Esophagus muscularis mucosa (tissue), 4 donors: ENCODE results near the gene PLCG2. TPM values are rescaled to one million over a fixed set of nuclear protein-coding genes. Genes with fewer than 3 reads are reported as not detected.

Experiments
- DNase-seq: peaks from one replicate; pipeline ENCODE4 v3.0.0-alpha.2; 2017; ENCODE audit errors: extremely low spot score
- H3K27ac ChIP-seq, 4 donors: fragments of 200-600 bp; sonication (generic); replicated peaks in 1 of 4; 1 replicate in 3 of 4; 2 replicates in 1 of 4; pipeline ENCODE4 v1.5.1; 2016 to 2019; ENCODE audit warnings: mild to moderate bottlenecking in 1 of 4
- H3K27me3 ChIP-seq, 4 donors: fragments of 200-600 bp; sonication (generic); one replicate each; pipeline versions ENCODE4 v1.5.1 to v1.6.0; 2016 to 2019
- H3K36me3 ChIP-seq, 4 donors: fragments of 200-600 bp; sonication (generic); one replicate each; pipeline ENCODE4 v1.5.1; 2016 to 2019
- H3K4me1 ChIP-seq, 4 donors: fragments of 200-600 bp; sonication (generic); one replicate each; pipeline ENCODE4 v1.5.1; 2016 to 2019
- H3K4me3 ChIP-seq, 4 donors: fragments of 200-600 bp; sonication (generic); 1 replicate in 2 of 4; 2 replicates in 2 of 4; pipeline ENCODE4 v1.5.1; 2016 to 2019; ENCODE audit warnings: mild to moderate bottlenecking in 4 of 4, moderate library complexity in 1 of 4
- H3K9me3 ChIP-seq, 4 donors: fragments of 200-600 bp; sonication (generic); 1 replicate in 3 of 4; 2 replicates in 1 of 4; pipeline ENCODE4 v1.5.1; 2016 to 2019
- EP300 ChIP-seq: sonication (generic); formaldehyde crosslinking; IDR thresholded peaks from one replicate; pipeline ENCODE4 v1.6.1; 2017; ENCODE audit warnings: antibody characterized with exemption
- POLR2A ChIP-seq: fragments of 450-650 bp; IDR thresholded peaks from one replicate; pipeline ENCODE4 v1.6.1; 2017; ENCODE audit warnings: antibody characterized with exemption, moderate library complexity, mild to moderate bottlenecking, low read depth
- POLR2AphosphoS5 ChIP-seq, 2 donors: sonication (generic); formaldehyde crosslinking; IDR thresholded peaks; one replicate each; pipeline ENCODE4 v1.6.1; 2017; ENCODE audit warnings: antibody characterized with exemption in 2 of 2
- WGBS: methylation state at CpG from one replicate; pipeline ENCODE4 v1.1.5; 2018; 5-methylcytosine and 5-hydroxymethylcytosine counted together
- intact Hi-C: fragments of 100-400 bp; cut with DNase I; formaldehyde crosslinking; loops from one replicate; pipeline ENCODE4 v1.15.1; 2023
- total RNA-seq, 4 donors: library from RNA; depleted of rRNA; stranded (reverse); fragments of >200 nt; gene quantifications; one replicate each; pipeline versions ENCODE4 v1.1.0 to v1.2.1, GENCODE V29; 2016
- TF ChIP-seq, protein P1 (sequence below), 3 experiments: fragments of 200-600 bp in 2 of 3; fragments of 450-650 bp in 1 of 3; sonication (generic) in 2 of 3; IDR thresholded peaks; one replicate each; pipeline ENCODE4 v1.5.1; 2017 to 2019; ENCODE audit warnings: antibody characterized with exemption in 3 of 3, mild to moderate bottlenecking in 2 of 3, moderate library complexity in 1 of 3

The PLCG2 gene
- total RNA-seq, 4 donors from 2014 or later, result 7.1 to 11.3 (median 9.9) TPM

DNA sequence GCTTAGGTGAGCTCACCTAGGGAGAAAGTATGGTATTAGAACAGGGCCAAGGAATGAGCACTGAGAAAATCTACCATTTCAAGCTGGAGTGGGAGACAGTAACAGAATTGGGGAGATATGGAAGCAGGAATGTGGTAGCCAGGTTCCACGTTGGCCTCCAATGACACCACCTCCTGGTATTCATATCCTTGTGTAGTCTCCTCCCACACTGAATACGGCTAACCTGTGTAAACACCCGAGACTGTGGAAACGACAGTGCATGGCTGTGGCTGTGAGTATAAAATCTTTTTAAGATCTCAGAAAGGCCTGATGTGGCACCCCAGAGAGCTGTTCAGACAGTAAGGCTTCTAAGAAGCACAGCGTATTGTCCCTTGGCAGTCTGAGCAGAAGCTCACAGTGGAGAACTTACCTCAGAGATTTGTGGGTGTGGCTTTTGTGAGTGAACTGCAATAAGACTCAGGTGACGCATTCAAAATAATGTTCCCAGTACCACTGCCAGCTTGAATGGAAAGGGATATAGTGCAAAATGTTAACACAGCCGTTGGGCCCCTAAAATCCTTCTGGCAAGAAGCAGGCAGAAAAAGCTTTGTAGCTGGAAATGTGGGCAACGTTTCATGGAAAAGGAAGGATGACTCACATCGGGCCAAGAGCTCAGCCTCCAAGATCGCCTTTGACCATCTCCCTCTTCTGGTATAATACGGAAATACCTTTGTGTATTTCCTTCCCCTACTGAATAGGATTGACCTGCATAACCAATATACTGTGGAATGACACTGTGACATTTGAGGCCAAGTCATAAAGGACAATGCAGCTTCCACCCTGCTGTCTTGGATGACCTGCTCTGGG is 217.8 kb downstream of the PLCG2 start:
- intact Hi-C loops, result no loop called here
- Histone ChIP-seq H3K9me3 (no peaks in the 10 kb centered on the region), H3K4me1 (peaks cover 12 to 16% (median 12%) of the 10 kb centered on the region in 4 donors), H3K27me3 (no peaks in the 10 kb centered on the region), H3K4me3 (no peak overlapping the region), H3K36me3 (peaks cover 0 to 9% (median 0%) of the 10 kb centered on the region in 4 donors), H3K27ac (peak overlapping the region in 2 of 4 donors; percentile 24 to 38)
- DNase-seq, result no peak
- TF ChIP-seq, protein P1, sequence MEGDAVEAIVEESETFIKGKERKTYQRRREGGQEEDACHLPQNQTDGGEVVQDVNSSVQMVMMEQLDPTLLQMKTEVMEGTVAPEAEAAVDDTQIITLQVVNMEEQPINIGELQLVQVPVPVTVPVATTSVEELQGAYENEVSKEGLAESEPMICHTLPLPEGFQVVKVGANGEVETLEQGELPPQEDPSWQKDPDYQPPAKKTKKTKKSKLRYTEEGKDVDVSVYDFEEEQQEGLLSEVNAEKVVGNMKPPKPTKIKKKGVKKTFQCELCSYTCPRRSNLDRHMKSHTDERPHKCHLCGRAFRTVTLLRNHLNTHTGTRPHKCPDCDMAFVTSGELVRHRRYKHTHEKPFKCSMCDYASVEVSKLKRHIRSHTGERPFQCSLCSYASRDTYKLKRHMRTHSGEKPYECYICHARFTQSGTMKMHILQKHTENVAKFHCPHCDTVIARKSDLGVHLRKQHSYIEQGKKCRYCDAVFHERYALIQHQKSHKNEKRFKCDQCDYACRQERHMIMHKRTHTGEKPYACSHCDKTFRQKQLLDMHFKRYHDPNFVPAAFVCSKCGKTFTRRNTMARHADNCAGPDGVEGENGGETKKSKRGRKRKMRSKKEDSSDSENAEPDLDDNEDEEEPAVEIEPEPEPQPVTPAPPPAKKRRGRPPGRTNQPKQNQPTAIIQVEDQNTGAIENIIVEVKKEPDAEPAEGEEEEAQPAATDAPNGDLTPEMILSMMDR (IDR thresholded peaks at IDR 0.05), result peak in 1 of 3 experiments; percentile 25
- no peak for TF ChIP-seq POLR2AphosphoS5 (IDR thresholded peaks at IDR 0.05)
- 53% methylated on average over 11 of the region's 11 CpGs for WGBS

DNA sequence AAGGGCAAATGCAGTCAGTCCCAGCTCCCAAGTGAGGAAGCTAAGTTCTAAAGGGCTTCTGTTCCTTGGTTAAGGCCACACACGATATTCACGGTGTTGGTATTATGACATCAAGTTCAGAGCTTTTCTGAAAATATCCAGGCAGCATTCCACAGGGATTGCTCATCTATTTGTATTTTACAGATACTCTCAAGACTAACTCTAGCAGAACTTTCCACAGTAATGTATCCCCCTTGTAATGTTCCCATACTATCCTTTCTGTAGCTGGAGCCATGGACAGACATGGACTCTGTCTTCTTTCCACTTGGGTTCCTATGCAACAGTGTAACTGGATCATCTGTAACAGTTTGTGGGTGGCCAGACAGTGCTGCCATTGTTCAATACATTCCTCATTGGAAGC is 218.6 kb downstream of the PLCG2 start:
- no peak for DNase-seq
- intact Hi-C loops, result no loop called here
- TF ChIP-seq POLR2A (no peak), POLR2AphosphoS5 (IDR thresholded peaks at IDR 0.05) (peak in 1 of 2 donors; percentile 50)
- Histone ChIP-seq H3K36me3 (peaks cover 0 to 9% (median 0%) of the 10 kb centered on the region in 4 donors), H3K4me3 (no peak overlapping the region), H3K4me1 (peaks cover 12 to 16% (median 12%) of the 10 kb centered on the region in 4 donors), H3K27ac (peak overlapping the region in 2 of 4 donors; percentile 24 to 38), H3K27me3 (no peaks in the 10 kb centered on the region), H3K9me3 (no peaks in the 10 kb centered on the region)
- WGBS, result 27% methylated on average over 2 of the region's 2 CpGs

DNA sequence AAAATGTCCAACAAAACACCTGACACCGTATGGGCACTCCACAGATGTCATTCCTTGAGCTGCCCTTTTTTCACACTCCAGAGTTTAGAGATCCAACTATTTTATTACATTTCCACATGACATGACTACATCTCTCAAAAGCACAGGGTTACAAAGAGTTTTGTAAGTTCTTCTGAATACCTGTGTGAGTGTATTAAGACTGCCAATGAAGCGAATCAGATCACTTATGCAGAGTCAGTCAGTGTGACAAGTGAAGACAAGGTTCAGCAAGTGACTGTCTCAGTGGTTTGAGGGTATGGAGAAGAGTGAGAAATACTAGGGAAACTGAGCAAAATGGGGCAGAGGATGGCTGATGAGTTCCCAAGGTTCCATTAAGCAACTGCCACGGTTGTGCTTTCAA is 223.7 kb downstream of the PLCG2 start:
- intact Hi-C loops, result no loop called here
- Histone ChIP-seq H3K4me3 (no peak overlapping the region), H3K36me3 (peaks cover 0 to 9% (median 0%) of the 10 kb centered on the region in 4 donors), H3K27me3 (no peaks in the 10 kb centered on the region), H3K9me3 (no peaks in the 10 kb centered on the region), H3K27ac (no peak overlapping the region), H3K4me1 (peaks cover under 1 to 5% (median 3%) of the 10 kb centered on the region in 4 donors)
- 83% methylated on average over 3 of the region's 3 CpGs for WGBS
- TF ChIP-seq, protein P1 (IDR thresholded peaks at IDR 0.05), result no peak
- TF ChIP-seq EP300 (no peak), POLR2AphosphoS5 (IDR thresholded peaks at IDR 0.05) (no peak), POLR2A (no peak)
- no peak for DNase-seq

DNA sequence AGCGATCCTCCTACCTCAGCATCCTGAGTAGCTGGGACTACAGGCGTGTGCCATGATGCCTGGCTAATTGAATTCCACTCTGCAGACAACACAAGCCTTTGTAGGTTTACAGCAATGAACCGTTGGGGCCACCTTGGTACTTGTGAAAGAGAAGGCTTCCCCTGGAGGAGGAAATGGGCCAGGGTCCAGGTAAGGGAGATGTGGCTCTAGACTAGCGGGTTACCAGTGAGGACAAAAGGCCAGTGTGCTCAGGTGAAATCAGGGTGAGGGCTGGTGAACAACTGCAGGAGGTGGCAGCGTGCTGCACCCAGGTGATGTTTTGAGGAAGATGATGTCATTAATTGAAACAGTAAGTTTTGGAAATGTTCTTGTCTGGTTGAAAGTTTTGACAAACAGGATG is 225.5 kb downstream of the PLCG2 start:
- peaks cover 0 to 6% (median 0%) of the 10 kb centered on the region in 4 donors for H3K27me3 ChIP-seq
- TF ChIP-seq EP300 (no peak), POLR2A (no peak), POLR2AphosphoS5 (IDR thresholded peaks at IDR 0.05) (no peak)
- TF ChIP-seq, protein P1 (IDR thresholded peaks at IDR 0.05), result no peak
- WGBS, result 75% methylated on average over 5 of the region's 5 CpGs
- H3K9me3 ChIP-seq, result peaks cover 0 to 7% (median 3%) of the 10 kb centered on the region in 4 donors
- no peak overlapping the region for H3K27ac ChIP-seq
- H3K4me1 ChIP-seq, result no peaks in the 10 kb centered on the region
- peaks cover 0 to 4% (median 0%) of the 10 kb centered on the region in 4 donors for H3K36me3 ChIP-seq
- intact Hi-C loops, result no loop called here
- DNase-seq, result no peak
- no peak overlapping the region for H3K4me3 ChIP-seq

DNA sequence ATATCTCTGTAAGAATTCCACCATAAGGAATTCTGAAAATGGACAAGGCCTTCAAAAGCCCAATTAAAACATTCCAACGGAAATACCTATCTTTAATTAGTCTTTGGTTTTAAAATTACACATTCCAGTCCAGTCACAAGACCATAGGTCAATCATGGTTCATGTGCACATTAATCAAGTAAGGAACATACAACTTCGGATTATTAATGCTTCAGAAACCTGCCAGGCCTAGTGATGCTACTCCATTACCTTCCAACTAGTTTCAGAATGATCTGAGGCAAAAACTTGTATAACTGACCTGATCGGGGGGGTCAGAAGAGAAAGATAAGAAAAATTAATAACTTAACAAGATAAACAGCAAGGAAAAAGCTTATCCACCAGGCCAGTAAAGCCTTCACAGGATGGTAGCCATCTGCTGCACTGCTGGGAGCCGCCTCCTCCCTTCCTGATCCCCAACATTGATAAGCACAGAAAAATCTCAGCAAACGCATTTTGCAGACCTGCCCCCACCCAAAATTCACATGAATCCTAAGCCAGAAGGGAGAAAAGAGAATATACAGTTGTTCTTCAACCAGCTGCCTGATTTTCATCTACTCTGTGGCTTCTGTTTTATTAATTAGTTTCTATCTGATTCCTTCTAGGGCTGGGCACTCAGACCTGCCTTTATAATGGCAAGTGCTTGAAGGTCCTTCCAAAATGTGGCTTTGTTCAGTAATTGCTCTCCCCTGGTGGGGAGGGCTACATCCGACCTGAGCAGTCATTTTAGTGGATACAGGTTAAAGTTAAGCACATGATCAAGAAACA is 226.1 kb downstream of the PLCG2 start:
- H3K36me3 ChIP-seq, result no peaks in the 10 kb centered on the region
- H3K27ac ChIP-seq, result no peak overlapping the region
- TF ChIP-seq POLR2AphosphoS5 (IDR thresholded peaks at IDR 0.05) (no peak), POLR2A (no peak), EP300 (no peak)
- TF ChIP-seq, protein P1 (IDR thresholded peaks at IDR 0.05), result no peak
- 62% methylated on average over 6 of the region's 6 CpGs for WGBS
- H3K9me3 ChIP-seq, result peaks cover 0 to 7% (median 3%) of the 10 kb centered on the region in 4 donors
- H3K4me1 ChIP-seq, result no peaks in the 10 kb centered on the region
- intact Hi-C loops, result no loop called here
- DNase-seq, result no peak
- no peak overlapping the region for H3K4me3 ChIP-seq
- H3K27me3 ChIP-seq, result peaks cover 0 to 9% (median 0%) of the 10 kb centered on the region in 4 donors
